CD4-positive, alpha-beta T cell treated with Interleukin-6 for 4 hours (primary cell): ENCODE measurements around the gene DDA1.
"Not testable (repeated sequence)": the region's sequence is repeated elsewhere in the genome, so short reads cannot be mapped to it uniquely, and the experiment has no call there.

Experiments
- DNase-seq: peaks from one replicate; pipeline ENCODE4 v3.0.0-alpha.2; 2020; ENCODE audit warnings: mixed read lengths

The DDA1 gene

DNA sequence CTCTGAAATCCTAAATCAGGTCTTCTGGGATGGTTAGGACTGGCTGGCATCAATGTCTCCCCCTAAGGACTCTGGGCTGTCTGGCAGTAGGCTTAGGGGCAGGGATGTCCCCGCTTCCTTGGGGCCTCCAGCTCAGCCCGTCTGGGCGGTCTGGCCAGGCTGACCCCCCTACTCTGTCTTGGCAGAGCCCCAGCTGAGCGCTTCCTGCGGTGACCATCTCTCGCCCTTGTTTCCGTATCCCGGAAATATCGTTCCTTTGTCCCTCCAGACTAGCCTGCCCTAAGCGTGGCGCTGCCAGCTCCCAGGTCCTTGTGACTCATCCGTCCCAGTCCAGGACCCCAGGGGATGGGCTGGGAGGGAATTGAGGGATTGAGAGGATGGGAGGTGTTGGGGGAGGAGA lies 39.3 kb downstream of the DDA1 start:
- no peak for DNase-seq

DNA sequence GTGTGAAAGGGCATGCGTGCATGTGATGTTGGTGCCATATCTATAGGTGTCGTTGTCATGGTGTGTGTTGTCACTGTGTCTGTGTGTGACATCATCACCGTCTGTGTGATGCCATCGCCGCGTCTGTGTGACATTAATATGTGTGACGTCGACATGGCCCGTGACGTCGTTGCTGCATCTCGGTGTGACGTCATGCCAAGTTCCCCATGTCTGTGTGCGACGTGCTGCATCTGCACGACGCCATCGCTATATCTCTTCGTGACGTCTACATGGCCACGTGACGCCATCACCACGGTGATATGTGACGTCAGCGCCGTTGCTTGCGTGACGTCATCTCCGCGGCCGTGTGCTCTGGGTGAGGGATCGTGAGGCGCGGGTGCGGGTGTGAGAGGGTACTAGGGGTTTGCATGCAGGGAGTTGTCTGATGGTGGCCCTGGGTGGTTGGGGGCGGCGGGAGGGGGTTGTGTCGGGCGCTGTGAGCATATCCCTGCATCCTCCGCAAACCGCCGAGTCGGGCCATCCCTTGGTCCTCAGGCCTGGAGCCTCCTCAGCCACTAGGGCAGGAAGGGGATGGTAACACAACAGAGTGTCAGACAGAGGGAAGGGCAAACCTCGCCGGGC lies 42.6 kb downstream of the DDA1 start:
- no peak for DNase-seq

GRCh38 chr19:17352608-17353280 lies 43.4 kb downstream of the DDA1 start:
- no peak for DNase-seq

GRCh38 chr19:17353386-17353785 lies 44.0 kb downstream of the DDA1 start:
- no peak for DNase-seq

- no peak for DNase-seq
Measured at GRCh38 chr19:17357078-17357666, 47.8 kb downstream of the DDA1 start.

- no peak for DNase-seq
Measured at GRCh38 chr19:17357724-17358123, 48.4 kb downstream of the DDA1 start.

GRCh38 chr19:17358395-17358794 lies 49.0 kb downstream of the DDA1 start:
- no peak for DNase-seq

DNA sequence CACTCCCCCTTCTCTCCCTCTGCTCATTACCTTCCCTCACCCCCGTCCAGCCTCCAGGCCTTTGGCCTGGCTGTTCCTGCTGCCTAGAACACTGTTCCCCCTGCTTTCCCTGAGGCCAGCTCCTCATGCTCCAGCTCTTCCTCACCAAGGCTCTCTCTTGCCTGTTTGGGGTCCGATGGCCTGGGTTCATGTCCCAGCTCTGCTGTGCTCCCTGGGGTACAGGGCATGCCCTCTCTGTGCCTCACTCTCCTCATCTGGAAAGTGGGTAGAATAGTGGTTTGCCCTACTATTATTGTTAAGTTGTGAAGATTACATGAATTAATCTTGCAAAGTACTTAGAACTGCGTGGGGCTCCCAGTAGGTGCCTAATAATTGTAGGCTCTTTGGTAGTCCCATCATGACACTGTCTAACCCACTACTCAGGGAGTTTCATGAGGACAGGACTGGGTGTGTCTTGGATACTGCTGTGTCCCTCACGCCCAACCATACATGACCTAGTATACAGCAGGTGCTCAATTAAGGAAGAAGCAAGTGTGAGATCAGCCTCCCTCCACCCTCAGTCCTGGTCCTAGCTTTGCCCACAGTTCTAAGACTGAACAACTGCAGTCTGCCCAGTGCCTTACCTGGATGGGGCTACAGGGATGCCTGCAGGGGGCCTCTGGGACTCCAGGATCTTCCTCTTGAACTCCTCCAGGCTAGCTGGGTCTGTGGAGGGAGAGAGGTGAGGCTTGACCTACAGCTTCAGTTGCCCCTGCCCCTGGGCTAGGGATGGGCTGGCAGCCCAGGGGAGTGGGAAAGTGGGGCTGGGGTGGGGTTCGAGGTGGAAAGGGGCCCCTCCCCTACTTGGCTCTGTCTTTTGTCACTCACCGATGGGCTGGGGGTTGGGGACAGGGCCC lies 50.8 kb downstream of the DDA1 start:
- DNase-seq: no peak

DNA sequence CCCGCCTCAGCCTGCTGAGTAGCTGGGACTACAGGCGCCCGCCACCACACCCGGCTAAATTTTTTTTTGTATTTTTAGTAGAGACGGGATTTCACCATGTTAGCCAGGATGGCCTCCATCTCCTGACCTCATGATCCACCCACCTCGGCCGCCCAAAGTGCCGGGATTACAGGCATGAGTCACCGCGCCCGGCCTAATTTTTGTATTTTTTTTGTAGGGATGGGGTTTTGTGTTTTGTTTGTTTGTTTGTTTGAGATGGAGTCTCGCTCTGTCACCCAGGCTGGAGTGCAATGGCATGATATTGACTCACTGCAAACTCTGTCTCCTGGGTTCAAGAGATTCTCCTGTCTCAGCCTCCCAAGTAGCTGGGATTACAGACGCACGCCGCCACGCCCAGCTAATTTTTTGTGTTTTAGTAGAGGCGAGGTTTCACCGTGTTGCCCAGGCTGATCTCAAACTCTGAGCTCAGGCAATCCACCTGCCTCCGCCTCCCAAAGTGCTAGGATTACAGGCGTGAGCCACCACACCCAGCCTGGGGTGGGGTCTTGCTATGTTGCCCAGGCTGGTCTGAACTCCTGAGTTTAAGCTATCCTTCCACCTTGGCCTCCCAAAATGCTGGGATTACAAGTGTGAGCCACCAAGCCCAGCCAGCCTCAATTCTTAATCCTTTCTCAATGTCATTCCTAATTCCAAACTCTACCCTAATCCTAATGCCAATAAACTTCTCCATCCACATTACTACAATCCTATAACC lies 54.7 kb downstream of the DDA1 start:
- DNase-seq: not testable (repeated sequence)

DNA sequence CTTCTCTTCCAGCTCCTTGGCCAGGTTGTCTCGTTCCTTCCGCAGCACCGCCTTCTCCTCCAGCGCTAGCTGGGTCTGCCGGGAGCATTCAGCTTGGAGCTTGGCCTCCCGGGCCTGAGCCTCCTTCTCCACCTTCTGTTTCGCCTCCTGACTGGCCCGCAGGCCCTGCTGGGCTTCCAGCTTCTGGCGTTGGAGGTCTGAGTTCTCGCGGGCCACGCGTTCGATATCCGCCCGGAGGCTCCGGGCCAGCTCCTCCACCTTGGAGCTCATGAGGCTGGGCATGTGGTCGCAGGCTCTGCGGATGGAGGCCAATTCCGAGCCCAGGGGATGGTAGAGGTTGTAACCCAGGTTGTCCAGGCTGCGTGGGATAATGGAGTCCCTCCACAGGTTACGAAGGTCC lies 56.0 kb downstream of the DDA1 start:
- no peak for DNase-seq

GRCh38 chr19:17370026-17370587 lies 60.7 kb downstream of the DDA1 start:
- DNase-seq: no peak
